ENCODE measurements around the gene SRPX. TPM values are rescaled to one million over a fixed set of nuclear protein-coding genes. Genes with fewer than 3 reads are reported as not detected.

Gene SRPX
- total RNA-seq, 1 donor from 2014 or later = 20.6 TPM

DNA sequence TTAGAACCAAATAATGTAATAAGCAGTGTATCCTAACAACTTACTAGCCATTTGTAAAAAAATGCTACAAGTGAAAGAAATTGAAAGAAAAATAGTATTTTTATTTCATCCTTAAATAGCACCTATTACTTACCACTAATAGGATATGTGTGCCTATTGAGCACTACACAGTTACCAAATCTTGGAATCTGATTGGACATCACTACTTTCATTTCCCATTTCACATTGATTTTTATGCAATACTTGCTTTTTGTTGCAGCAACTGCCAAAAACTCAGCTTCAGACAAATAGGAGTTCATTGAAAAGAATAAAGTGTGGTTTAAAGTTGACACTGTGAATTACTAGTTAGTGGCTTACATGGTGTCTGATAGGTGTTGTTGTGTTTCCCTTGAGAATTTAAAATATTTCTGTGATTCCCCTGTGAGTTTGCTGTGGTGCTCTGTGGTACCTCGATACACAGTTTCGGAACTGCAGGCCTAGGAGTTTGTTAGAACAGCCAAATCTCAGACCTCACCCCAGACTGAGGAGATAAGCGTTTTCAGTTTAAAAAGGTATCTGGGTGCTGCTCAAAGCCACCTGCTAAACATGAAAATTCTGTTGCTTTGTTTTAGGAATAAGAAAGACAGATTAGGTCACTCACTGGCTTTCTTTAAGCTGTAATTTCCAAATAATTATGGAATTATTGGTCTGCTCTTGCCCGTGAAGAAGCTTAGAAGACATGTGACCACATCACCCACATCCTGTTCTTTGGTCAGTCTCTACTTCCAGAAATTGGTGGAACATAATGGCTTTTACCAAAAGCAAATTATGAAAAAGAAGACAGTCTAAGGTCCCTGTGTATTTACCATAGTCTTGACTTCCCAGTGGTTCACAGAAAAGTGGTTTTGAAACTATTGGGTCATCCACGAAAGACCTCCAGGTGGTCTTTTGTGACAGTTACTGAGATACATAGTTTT lies 116.5 kb downstream of the SRPX start:
- Histone ChIP-seq H3K36me3 (ENCODE audit: control insufficient read depth, insufficient read depth, low read length) (no peaks in the 10 kb centered on the region), H3K27me3 (ENCODE audit: control insufficient read depth, insufficient read depth, low read length) (no peaks in the 10 kb centered on the region), H3K4me3 (ENCODE audit: low read depth, low read length) (no peak overlapping the region)
- TF ChIP-seq, protein P1, sequence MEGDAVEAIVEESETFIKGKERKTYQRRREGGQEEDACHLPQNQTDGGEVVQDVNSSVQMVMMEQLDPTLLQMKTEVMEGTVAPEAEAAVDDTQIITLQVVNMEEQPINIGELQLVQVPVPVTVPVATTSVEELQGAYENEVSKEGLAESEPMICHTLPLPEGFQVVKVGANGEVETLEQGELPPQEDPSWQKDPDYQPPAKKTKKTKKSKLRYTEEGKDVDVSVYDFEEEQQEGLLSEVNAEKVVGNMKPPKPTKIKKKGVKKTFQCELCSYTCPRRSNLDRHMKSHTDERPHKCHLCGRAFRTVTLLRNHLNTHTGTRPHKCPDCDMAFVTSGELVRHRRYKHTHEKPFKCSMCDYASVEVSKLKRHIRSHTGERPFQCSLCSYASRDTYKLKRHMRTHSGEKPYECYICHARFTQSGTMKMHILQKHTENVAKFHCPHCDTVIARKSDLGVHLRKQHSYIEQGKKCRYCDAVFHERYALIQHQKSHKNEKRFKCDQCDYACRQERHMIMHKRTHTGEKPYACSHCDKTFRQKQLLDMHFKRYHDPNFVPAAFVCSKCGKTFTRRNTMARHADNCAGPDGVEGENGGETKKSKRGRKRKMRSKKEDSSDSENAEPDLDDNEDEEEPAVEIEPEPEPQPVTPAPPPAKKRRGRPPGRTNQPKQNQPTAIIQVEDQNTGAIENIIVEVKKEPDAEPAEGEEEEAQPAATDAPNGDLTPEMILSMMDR (IDR thresholded peaks at IDR 0.05; ENCODE audit: insufficient read depth, low read length, poor library complexity, severe bottlenecking) = no peak
- no peak for DNase-seq (ENCODE audit: low read depth)

DNA sequence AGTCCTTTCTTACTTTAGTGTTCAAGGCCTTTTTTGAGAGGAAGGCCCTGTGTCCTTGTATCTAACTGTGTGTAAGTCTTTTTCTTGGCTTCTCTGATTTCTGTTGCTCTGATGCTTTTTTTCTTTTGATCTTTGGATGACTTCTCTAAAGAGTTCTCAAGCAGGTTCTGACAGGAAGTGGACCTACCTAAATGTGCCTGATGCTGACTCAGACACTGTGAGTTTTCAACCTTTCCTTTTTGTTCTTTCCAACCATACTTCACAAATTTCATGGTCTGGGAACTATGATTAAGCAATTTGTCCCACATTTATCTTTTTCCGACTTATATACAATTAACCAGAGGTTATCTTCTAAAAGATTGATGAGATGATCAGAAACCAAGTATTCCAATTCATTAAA lies 117.8 kb downstream of the SRPX start:
- H3K27me3 ChIP-seq (ENCODE audit: control insufficient read depth, insufficient read depth, low read length) = no peaks in the 10 kb centered on the region
- H3K36me3 ChIP-seq (ENCODE audit: control insufficient read depth, insufficient read depth, low read length) = no peaks in the 10 kb centered on the region
- no peak for DNase-seq (ENCODE audit: low read depth)
- no peak overlapping the region for H3K4me3 ChIP-seq (ENCODE audit: low read depth, low read length)
- TF ChIP-seq, protein P1 (IDR thresholded peaks at IDR 0.05; ENCODE audit: insufficient read depth, low read length, poor library complexity, severe bottlenecking) = no peak

DNA sequence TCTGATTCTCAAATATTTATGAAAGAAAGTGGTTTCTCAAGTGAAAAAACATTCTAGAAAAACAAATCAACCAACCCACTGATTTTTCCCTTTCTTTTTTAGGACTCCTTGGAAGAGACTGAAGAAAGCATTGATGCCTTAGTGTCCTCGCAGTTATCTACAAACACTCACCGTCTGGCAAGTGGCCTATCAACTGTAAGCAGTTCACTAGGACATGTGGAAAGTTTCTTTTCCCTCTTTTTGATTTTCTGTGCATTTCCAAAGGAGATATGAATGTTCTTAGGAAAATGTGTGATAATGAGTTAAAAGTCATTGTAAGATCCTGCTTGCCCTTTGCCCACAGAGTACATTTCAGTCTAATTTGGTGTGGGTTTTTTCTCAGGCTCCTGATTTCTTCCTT lies 118.4 kb downstream of the SRPX start:
- no peak for DNase-seq (ENCODE audit: low read depth)
- H3K4me3 ChIP-seq (ENCODE audit: low read depth, low read length) = no peak overlapping the region
- TF ChIP-seq, protein P1 (IDR thresholded peaks at IDR 0.05; ENCODE audit: insufficient read depth, low read length, poor library complexity, severe bottlenecking) = no peak
- H3K27me3 ChIP-seq (ENCODE audit: control insufficient read depth, insufficient read depth, low read length) = no peaks in the 10 kb centered on the region
- no peaks in the 10 kb centered on the region for H3K36me3 ChIP-seq (ENCODE audit: control insufficient read depth, insufficient read depth, low read length)

DNA sequence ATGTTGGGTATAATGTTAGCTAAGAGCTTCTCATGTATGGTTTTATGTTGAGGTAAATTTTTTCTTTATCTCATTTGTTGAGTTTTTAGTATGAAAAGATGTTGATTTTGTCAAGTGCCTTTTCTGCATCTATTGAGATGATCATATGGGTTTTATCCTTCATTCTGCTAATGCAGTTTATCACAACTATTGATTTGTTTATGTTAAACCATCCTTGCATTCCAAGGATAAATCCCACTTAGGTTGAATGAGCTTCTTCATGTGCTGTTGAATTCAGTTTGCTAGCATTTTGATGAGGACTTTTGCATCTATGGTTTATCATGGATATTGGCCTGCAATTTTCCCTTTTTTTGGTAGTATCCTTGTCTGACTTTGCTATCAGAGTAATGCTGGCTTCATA lies 121.0 kb downstream of the SRPX start:
- Histone ChIP-seq H3K27me3 (ENCODE audit: control insufficient read depth, insufficient read depth, low read length) (no peaks in the 10 kb centered on the region), H3K4me3 (ENCODE audit: low read depth, low read length) (no peak overlapping the region), H3K36me3 (ENCODE audit: control insufficient read depth, insufficient read depth, low read length) (no peaks in the 10 kb centered on the region)
- DNase-seq (ENCODE audit: low read depth) = no peak
- TF ChIP-seq, protein P1 (IDR thresholded peaks at IDR 0.05; ENCODE audit: insufficient read depth, low read length, poor library complexity, severe bottlenecking) = no peak

Other genes with a start within 250 kb of the SRPX start
- gene SYTL5, start 214.3 kb downstream of the SRPX start, total RNA-seq = 0.08 TPM in 1 of 2 replicates, not detected in the other
- 4.6 and 5.5 TPM in 2 replicates for gene RPGR, start 106.6 kb upstream of the SRPX start, total RNA-seq
- not detected in 2 replicates for gene OTC, start 131.7 kb upstream of the SRPX start, total RNA-seq